GM21737 (cell line): ENCODE measurements around the gene PDCD6IP.
"Not testable (repeated sequence)": the region's sequence is repeated elsewhere in the genome, so short reads cannot be mapped to it uniquely, and the experiment has no call there.

Source experiments
- ATAC-seq: cut with Tn5 transposase; IDR thresholded peaks from one replicate; pipeline ENCODE4 v1.9.1; 2021; ENCODE audit warnings: mild to moderate bottlenecking, moderate library complexity; ENCODE audit not compliant: unreplicated experiment

Gene PDCD6IP, protein sequence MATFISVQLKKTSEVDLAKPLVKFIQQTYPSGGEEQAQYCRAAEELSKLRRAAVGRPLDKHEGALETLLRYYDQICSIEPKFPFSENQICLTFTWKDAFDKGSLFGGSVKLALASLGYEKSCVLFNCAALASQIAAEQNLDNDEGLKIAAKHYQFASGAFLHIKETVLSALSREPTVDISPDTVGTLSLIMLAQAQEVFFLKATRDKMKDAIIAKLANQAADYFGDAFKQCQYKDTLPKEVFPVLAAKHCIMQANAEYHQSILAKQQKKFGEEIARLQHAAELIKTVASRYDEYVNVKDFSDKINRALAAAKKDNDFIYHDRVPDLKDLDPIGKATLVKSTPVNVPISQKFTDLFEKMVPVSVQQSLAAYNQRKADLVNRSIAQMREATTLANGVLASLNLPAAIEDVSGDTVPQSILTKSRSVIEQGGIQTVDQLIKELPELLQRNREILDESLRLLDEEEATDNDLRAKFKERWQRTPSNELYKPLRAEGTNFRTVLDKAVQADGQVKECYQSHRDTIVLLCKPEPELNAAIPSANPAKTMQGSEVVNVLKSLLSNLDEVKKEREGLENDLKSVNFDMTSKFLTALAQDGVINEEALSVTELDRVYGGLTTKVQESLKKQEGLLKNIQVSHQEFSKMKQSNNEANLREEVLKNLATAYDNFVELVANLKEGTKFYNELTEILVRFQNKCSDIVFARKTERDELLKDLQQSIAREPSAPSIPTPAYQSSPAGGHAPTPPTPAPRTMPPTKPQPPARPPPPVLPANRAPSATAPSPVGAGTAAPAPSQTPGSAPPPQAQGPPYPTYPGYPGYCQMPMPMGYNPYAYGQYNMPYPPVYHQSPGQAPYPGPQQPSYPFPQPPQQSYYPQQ

DNA sequence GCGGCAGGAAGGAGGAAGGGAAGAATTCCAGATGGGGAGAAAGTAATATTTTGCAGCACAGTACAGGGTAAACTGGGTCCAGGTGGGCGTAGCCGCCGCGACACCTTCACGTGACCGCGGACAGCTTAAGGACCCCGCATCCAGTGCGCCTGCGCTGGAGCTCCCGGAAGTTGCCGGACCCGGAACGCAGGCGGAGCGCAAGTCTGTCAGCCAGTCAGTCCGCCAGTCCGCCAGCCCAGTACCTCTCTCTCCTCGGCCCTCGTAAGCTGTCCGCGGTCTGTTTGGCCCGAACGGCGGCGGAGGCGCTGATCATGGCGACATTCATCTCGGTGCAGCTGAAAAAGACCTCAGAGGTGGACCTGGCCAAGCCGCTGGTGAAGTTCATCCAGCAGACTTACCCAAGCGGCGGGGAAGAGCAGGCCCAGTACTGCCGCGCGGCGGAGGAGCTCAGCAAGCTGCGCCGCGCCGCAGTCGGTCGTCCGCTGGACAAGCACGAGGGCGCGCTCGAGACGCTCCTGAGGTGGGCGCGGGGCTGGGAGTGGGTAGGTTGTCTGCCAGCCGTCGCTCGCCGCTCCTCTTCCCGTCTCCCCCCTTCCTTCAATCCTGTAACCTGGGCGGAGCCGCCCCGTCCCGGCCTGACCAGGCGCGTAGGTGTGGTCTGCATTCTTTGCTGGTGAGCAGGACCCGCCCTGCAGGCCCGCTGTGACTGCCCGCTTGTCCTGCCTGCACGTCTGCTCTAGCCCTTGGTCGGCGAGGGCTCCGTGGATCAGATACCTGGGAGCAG, at the start of gene PDCD6IP:
PDCD6IP (plus strand) TSS at position 213 of the 784 bp plus-strand sequence; CDS start at position 312, 99 bp downstream.
- ATAC-seq, result peak; percentile 90

DNA sequence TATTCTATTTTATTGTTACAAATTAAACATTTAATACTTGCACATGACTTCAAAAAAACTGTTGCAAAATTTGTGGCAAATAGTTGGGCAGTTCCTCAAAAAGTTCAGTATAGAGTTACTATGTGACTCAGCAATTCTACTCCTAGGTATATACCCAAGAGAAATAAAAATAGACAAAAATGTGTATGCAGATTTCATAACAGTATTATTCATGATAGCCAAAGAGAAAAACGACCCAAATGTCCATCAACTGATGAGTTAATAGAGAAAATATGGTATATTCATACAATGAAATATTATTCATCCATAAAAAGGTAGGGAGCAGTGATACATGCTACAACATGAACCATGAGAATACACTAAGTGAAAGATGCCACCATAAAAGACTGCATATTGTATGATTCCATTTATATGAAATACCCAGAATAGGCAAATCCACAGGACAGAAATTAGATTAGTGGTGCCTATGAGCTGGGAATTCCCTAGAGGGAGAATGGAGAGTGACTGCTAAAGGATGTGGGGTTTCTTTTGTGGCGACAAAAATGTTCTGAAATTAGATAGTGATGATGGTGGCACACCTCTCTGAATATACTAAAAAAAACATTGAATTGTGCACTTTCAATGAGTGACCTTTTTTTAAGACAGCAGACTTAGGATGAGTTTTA, 48.8 kb upstream of the PDCD6IP start:
- ATAC-seq, result no peak

DNA sequence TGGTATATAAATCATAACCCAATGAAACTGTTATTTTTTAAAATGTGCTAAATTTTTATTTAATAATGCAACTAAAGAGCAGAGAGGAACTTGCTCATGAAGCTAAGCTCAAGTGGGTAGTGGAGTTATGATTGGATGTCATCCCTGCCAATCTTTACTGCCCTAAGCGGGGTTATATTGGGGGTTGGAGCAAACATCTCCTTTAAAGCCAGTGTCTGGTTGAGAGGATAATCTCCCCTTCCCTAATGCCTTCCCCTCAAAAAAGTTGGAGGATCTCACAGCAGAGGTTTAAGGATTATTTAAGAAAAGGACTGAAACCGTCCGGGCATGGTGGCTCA, 48.2 kb upstream of the PDCD6IP start:
- ATAC-seq, result no peak

DNA sequence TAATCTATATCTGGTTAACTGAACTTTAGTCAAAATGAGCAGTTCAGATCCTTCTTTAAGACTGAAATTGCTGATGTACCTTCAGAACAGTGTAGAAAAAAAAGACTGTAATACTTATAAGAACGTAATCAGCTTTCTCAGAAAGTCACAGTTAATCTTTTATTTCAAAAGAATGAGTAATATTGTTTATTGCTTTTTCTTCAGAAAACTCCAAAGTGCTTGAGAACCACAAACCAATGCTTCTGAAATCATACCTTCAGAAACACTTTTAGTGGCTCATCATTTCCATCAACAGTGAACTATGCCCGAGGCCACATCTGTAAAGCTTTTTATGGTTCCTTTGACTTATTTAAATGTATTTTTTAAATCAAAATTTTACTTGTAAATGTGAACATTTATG, 47.1 kb upstream of the PDCD6IP start:
- no peak for ATAC-seq

DNA sequence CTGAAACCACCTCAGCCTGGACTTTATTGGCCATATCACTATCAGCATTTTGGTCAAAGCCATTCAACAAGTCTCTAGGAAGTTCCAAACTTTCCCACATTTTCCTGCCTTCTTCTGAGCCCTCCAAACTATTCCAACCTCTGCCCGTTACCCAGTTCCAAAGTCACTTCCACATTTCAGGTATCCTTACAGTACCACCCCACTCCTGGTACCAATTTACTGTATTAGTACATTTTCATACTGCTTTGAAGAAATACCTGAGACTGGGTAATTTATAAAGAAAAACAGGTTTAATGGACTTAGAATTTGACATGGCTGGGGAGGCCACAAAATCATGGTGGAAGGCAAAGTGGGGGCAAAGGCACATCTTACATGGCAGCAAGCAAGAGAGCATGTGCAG, 44.0 kb upstream of the PDCD6IP start:
- not testable (repeated sequence) for ATAC-seq

DNA sequence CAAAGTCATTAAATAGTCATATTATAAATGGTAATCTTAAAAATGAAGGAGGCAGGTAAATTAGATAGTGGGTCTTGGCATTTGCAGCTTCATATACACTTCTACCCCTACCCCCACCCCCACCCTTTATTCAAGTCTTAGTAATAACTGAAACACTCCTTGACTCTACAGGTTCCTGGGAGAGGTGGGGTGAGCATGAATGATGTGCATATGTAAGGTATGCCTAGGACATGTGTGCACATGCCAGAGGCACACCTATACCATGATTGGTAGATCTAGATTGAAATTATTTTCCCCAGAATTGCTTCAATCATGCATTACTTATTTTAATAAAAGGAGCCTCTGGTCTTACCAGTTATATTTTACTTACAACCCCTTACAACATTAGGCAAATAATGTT, 40.1 kb upstream of the PDCD6IP start:
- ATAC-seq, result no peak

DNA sequence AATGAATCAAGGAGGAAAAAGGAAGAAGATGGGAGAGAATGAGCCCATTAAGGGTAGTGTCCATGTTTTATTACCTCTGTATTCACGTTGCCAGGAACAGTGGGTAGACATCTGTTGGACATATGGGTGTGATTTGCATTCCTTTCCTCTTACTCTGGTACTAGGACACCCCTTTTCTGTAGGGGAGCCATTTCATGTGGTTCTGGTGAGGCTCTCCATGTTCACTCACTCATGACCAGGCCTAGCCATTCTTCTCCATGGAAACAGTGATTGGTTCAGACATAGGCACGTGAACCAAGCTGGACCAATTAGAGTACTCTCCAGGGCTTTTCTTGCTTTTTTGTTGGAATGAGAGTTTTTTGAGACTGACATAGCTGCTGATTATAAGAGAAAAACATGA, 39.6 kb upstream of the PDCD6IP start:
- no peak for ATAC-seq

DNA sequence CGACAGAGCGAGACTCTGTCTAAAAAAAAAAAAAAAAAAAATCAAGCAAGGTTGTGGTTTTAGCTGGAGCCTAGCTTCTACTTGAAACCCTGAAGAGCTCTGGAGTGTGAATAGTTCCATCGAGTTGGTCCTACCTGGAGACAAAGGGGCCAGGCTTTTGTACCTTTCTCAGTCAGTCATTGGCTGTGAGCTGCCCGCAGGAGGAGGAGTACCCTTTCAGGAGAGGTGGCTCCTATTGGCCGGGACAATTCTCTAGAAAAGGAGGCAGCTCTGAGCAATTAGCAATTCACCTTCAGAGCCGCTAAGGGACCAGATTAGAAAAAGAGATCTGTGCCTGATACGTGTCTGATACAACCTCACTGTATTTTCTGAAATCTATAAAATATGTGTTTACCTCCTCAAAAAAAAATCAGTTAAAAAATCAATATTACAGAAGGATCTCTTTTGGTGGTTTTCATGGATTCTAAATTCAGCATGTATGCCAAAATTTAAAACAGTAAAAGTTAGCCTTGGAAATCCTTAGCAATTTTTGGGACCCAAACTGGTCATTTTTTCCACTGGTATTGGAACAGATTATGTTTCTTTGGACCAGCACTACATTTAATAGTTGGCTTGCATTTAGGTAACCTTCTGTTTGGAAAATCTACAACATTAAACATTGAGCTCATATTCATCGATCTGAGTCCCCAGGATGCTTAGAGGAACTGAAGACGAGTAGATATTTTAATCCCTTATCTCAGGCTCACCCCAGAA, 29.7 kb upstream of the PDCD6IP start:
- ATAC-seq, result no peak

DNA sequence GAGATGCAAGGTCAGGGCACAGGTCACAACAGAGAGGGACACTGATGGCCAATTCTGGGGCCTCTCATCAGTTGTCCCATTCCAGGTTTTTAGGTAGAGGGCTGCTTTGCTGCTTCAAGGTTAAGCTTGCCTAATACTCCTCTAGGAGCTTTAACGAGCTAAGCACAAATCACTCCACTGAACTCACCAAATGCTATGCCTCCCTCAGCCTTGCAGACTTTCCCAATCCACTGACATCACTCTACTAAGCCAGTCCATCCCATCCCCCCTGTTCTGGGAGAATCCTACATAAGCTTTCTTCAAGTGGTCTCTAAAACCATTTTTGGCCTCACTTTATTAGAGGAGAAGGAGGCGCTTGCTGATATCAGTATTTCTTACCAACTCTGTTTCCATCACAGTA, 24.8 kb upstream of the PDCD6IP start:
- no peak for ATAC-seq

DNA sequence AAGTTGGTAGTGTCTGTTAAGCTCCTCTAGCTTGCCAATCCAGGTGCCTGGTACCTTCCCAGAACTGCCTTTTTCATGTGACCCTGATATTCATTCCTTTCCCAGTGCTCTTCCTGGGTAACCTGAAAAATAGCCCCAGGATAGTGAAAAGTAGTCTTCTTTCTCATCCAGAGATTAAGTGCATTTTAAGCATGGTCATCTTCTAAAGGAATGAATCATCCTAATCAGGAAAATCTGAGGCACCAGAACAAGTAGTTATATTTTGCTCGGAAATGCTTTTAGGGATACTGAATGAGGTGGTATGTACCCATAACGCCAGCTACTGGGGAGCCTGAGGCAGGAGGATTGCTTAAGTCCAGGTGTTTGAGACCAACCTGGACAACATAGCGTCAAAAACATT, 23.1 kb upstream of the PDCD6IP start:
- no peak for ATAC-seq

DNA sequence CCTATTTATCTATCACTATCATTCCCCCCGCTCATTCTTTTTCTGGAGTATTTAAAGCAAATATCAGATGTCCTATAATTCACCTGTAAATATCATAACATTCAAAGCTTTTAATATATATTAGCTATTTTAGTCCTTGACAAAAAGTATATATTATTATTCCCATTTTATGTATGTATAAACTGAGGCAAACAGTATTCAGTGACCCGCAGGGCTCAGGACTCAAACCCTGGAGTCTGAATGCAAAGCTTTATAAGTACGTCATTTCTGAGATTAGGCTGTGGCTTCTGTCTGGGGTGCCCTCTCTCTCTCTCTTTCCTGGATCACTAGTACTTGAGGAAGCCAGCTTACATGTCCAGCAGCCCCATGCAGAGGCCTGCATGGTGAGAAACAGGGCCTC, 20.4 kb upstream of the PDCD6IP start:
- no peak for ATAC-seq

DNA sequence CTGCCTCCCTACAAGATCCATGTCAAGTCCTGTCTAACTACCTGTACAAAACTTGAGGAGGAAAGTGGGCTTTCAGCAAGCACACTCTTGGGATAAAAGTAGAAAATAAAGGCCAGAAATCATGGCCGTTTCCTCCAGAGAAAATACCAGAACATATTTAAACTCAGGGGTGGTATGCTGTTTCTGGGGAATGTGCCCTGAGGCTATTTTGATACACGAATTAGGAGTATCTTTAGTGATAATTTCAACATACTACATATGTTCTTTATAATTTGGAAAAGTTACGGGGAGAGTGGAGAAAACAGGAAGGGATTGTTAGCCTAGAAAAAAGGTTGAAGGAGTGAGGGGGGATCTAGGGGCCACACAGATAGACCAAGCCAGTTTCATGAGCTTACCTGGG, 18.7 kb upstream of the PDCD6IP start:
- ATAC-seq, result no peak

DNA sequence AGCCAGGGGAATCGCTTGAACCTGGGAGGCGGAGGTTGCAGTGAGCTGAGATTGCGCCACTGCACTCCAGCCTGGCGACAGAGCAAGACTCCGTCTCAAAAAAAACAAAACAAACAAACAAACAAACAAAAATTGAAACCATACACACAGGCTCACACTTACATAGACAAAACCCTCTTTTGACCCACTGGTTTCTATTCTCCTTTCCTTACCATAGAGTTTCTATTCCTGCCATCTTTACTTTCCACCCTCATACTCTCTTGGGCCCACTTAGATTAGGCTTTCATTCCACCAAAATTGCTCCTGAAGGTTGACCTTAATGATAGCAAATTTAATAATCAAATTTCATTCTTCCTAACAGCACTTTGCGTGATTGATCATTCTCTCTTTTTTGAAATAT, 17.0 kb upstream of the PDCD6IP start:
- not testable (repeated sequence) for ATAC-seq

DNA sequence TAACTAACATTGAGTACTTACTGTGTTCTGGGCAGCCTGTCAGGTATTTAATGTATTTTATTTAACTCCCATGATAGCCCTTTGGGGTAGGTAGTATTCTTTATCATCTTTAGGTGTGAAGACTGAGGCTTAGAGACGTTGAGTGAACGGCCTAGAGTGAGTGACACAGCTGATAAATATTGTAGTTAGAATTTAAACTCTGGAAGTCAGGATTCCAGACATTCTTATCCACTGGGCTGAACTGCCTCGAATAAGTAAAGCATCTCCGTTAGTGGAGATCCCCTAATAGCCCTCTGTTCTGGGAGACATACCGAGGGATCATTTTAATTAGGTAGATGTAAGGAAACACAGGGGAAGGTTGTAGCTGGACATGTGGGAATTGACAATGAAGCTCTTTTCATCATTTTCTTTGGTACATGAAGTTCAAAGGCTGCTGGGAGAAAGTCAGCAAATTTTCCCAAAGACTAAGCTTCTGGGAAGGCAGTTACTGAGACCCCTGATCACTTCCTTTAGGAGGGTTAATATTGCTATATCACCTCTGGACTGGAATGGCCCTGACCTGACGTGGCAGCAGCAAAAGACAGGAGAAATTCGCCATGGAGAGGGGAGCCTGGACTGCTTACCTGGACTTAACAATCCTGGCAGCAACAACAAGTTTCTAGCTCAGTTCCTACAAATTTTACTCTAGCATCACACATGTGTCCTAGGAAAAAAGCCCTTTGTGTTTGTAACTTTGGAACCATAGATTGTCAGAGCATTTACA, 11.7 kb upstream of the PDCD6IP start:
- no peak for ATAC-seq

DNA sequence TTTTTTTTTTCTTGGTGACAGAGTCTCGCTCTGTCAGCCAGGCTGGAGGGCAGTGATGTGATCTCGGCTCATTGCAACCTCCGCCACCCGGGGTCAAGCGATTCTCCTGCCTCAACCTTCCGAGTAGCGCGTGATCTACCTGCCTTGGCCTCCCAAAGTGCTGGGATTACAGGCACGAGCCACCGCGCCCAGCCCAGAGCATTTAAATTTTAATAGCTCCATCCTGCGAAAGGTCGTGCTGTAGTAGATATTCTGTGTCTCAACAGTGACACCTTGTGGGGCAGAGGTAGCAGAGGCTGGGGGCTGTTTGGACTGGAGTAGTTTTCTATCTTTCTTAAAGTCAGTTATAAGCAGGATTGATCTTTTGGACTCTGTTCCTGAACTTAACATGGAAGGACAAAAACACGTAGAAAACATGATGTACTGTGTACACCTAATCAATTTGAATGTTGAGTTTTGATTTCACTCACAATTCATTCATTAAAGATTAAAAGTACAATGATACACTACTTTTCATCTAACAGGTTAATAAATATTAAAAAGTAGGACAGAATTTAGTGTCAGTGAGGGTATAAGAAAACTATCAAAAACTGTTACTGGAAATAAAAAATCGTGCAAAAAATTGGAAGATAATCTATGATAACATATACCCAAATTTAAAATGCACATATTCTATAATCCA, 11.0 kb upstream of the PDCD6IP start:
- peak; percentile 79 for ATAC-seq

DNA sequence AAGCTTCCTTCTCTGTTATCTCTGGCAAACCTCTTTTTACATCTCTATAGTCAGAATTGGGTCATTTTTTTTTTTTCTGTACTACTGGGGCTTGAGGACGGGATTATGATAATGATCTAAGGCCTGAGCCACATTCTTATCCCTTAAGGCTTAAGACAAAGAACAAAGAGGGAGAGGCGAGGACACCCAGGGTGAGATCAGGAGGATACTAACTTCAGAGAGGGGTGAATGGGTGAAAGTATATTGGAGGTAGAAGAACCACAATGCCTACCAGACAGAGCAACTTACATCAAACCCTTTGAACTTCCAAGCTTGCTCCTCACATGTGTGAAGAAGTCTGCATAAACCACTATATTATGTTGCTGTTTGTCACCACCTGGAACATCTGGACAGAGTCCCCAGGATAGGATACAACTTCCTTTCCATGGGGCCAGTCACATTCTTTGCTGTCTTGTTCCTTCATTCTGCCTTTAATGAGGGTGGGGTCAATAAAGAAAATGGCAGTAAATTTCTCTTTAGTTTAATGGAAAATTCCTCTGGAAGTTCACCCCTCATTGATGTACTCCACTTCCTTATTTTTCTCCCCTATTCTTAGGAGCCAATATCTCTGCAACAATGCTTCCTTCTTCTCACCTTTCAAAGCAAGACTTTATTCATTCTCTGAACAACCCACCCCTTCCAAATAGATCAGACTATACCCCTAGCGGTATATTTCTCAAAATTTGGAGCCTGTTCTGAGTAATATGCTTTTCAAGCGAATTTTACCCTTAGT, 9.1 kb upstream of the PDCD6IP start:
- no peak for ATAC-seq

DNA sequence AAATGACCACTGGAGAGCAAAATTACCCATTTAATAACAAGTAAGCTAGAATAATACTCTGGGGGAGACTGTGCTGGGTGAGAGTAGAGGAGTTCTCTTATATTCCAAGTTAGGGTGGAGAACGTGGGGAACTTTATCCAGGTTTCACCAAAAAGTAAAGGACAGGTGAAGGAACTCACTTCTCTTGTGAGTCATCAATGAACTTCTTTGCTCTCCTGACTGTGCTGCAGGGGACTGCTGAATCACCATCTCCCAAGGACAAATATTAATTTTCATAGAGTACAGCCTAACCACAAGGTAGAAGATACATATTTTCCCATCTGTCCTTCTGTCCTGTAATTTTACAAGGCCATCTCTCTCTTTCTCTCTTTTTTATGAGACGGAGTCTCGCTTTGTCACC, 8.3 kb upstream of the PDCD6IP start:
- no peak for ATAC-seq
